Ishikawa (cell line): ENCODE measurements around the gene LHX5.

Experiments
- CEBPB ChIP-seq: IDR thresholded peaks from 2 replicates; pipeline ENCODE4 v1.6.1; 2012
- CREB1 ChIP-seq: IDR thresholded peaks from 2 replicates; pipeline ENCODE4 v1.6.1; 2012; ENCODE audit warnings: low read depth
- EGR1 ChIP-seq: IDR thresholded peaks from 2 replicates; pipeline ENCODE4 v1.6.1; 2012
- EP300 ChIP-seq: IDR thresholded peaks from 2 replicates; pipeline ENCODE4 v1.6.1; 2012; ENCODE audit warnings: borderline replicate concordance
- FOXM1 ChIP-seq: IDR thresholded peaks from 2 replicates; pipeline ENCODE4 v1.6.1; 2012; ENCODE audit warnings: low read depth, borderline replicate concordance
- NFIC ChIP-seq: IDR thresholded peaks from 2 replicates; pipeline ENCODE4 v1.6.1; 2012
- RAD21 ChIP-seq: IDR thresholded peaks from 2 replicates; pipeline ENCODE4 v1.6.1; 2012; ENCODE audit warnings: low read depth
- TAF1 ChIP-seq: IDR thresholded peaks from 2 replicates; pipeline ENCODE4 v1.6.1; 2012; ENCODE audit warnings: low read depth, mild to moderate bottlenecking
- TCF12 ChIP-seq: IDR thresholded peaks from 2 replicates; pipeline ENCODE4 v1.6.1; 2012; ENCODE audit warnings: low read depth
- TEAD4 ChIP-seq: IDR thresholded peaks from 2 replicates; pipeline ENCODE4 v1.6.1; 2012
- YY1 ChIP-seq: IDR thresholded peaks from 2 replicates; pipeline ENCODE4 v1.6.1; 2012; ENCODE audit warnings: low read depth
- ZBTB7A ChIP-seq: IDR thresholded peaks from 2 replicates; pipeline ENCODE4 v1.6.1; 2012; ENCODE audit warnings: low read depth
- TF ChIP-seq, protein P1 (sequence below): IDR thresholded peaks from 2 replicates; pipeline ENCODE4 v1.6.1; 2012; ENCODE audit warnings: low read depth, mild to moderate bottlenecking
- TF ChIP-seq, protein P2 (sequence below): IDR thresholded peaks from 2 replicates; pipeline ENCODE4 v1.6.1; 2012
- TF ChIP-seq, protein P3 (sequence below): IDR thresholded peaks from 2 replicates; pipeline ENCODE4 v1.6.1; 2012

Gene LHX5

DNA sequence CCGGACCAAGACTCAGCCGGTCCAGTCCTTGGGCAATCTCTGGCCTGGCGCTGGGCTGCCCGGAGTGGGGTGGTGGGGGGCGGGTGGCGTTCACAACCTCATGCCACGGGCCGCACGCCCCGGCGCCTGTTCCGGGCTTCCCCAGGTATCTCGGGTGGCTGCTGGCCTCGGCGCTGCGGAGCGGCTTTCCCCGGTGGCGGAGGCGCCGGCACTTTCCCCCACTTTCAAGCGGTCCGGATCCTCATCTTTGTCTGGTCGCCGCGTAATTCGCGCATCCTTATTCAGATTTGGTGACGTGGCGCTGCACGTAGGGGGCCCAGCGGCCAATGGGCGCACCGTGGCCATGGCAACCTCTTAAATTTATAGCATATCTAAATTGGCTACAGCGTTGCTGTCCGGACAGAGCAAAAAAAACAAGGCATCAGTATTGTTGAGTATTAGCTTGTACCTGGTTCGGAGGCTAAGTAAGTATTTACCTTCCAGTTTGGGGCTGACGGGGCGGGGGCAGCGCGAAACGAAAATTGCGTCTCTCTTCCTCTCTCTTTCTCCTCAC, at the start of gene LHX5:
Gene LHX5 (minus strand): TSS at position 253 of the 553 bp plus-strand sequence. CDS start 373 bp downstream, outside the sequence.
- TF ChIP-seq, protein P1, sequence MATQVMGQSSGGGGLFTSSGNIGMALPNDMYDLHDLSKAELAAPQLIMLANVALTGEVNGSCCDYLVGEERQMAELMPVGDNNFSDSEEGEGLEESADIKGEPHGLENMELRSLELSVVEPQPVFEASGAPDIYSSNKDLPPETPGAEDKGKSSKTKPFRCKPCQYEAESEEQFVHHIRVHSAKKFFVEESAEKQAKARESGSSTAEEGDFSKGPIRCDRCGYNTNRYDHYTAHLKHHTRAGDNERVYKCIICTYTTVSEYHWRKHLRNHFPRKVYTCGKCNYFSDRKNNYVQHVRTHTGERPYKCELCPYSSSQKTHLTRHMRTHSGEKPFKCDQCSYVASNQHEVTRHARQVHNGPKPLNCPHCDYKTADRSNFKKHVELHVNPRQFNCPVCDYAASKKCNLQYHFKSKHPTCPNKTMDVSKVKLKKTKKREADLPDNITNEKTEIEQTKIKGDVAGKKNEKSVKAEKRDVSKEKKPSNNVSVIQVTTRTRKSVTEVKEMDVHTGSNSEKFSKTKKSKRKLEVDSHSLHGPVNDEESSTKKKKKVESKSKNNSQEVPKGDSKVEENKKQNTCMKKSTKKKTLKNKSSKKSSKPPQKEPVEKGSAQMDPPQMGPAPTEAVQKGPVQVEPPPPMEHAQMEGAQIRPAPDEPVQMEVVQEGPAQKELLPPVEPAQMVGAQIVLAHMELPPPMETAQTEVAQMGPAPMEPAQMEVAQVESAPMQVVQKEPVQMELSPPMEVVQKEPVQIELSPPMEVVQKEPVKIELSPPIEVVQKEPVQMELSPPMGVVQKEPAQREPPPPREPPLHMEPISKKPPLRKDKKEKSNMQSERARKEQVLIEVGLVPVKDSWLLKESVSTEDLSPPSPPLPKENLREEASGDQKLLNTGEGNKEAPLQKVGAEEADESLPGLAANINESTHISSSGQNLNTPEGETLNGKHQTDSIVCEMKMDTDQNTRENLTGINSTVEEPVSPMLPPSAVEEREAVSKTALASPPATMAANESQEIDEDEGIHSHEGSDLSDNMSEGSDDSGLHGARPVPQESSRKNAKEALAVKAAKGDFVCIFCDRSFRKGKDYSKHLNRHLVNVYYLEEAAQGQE, result no peak
- TF ChIP-seq CEBPB (no peak), TEAD4 (no peak), YY1 (no peak), TCF12 (no peak), RAD21 (no peak)
- TF ChIP-seq, protein P2, sequence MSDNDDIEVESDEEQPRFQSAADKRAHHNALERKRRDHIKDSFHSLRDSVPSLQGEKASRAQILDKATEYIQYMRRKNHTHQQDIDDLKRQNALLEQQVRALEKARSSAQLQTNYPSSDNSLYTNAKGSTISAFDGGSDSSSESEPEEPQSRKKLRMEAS, result no peak

DNA sequence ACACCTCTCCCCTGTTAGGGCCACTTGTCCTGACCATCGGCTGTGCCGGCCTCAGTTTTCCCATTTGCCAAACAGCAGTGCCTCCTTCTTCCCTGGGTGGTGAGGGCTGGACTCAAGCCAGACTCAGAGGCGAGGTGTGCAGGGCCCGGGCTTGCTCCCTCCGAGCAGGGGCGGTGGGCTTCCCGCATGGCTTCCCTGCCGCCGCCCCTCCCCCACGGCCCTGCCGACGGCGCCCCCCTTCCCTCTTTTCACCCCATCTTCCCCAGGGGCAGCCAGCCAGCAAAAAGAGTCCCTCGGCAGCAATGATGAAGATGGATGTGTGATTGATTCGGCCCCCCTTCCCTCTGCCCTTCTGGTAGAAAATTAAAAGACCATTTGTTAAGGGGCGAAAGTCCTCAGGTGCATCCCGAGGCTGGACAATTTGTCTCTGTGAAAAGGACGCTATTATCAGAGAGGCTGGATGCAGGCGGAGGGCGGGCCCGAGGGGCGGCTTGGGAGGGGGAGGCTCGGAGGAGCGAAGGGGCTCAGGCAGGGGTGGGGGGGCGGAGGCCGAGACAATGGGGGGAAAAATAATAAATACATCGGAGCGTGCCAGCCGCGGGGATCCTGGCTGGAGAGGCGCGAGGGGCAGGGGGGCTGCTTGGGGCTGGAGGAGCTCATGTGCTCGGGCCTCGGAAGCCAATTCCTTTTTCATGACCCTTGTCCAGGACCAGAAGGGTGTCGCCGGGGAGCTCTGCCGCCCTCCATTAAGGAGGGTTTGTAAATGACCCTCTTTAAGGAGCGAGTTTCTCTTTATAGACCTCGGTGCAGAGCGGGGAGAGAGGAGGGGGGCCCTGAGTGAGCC, 48.0 kb upstream of the LHX5 start:
- TF ChIP-seq YY1 (no peak), TAF1 (no peak), ZBTB7A (no peak), CREB1 (no peak), FOXM1 (no peak), EGR1 (no peak), TEAD4 (no peak), RAD21 (no peak), CEBPB (no peak), TCF12 (no peak), EP300 (no peak), NFIC (no peak)
- TF ChIP-seq, protein P2, result no peak
- TF ChIP-seq, protein P3, sequence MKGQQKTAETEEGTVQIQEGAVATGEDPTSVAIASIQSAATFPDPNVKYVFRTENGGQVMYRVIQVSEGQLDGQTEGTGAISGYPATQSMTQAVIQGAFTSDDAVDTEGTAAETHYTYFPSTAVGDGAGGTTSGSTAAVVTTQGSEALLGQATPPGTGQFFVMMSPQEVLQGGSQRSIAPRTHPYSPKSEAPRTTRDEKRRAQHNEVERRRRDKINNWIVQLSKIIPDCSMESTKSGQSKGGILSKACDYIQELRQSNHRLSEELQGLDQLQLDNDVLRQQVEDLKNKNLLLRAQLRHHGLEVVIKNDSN, result no peak
- TF ChIP-seq, protein P1, result no peak

DNA sequence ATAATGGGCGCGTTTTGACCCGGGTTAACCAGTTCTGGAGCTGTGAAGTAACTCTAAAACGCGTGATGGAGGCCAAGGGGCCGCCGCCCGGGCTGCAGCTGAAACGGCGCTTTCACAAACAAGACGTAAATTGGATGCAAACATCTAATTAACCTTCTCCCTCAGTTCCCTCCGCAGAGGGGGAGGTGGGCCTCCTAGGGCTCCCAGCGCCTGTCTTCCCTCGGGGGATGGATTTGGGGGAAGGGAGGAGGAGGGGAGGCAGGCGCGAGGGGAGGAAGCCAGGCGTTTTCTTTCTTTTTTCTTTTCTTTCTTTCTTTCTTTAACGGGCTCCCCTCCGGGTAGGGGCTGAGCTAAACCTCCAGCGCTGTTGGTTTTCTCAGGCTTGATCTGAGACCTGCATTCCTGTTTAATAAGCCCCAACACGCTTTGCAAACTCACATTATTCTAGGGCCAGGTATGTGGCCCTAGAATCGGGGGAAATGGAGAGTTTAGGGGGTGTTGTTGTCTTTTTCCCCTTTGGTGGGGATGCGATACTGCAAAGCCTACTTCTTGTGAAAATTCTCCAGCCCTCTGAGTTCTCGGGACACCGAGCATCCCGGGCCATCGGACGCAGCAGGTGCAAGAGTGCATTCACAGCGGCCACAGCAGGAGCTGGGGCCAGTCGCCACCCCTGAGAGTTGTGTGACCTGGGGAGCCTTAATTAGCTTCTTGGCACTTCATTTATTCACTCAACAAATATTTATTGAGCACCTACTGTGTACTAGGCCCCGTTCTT, 43.6 kb upstream of the LHX5 start:
- no peak for TF ChIP-seq RAD21
- no peak for TF ChIP-seq TAF1
- no peak for TF ChIP-seq CREB1
- TF ChIP-seq YY1, result no peak
- TF ChIP-seq TCF12, result no peak
- no peak for TF ChIP-seq FOXM1
- TF ChIP-seq, protein P3, result no peak
- TF ChIP-seq, protein P2, result no peak
- no peak for TF ChIP-seq EGR1
- TF ChIP-seq TEAD4, result no peak
- no peak for TF ChIP-seq ZBTB7A
- TF ChIP-seq EP300, result no peak

DNA sequence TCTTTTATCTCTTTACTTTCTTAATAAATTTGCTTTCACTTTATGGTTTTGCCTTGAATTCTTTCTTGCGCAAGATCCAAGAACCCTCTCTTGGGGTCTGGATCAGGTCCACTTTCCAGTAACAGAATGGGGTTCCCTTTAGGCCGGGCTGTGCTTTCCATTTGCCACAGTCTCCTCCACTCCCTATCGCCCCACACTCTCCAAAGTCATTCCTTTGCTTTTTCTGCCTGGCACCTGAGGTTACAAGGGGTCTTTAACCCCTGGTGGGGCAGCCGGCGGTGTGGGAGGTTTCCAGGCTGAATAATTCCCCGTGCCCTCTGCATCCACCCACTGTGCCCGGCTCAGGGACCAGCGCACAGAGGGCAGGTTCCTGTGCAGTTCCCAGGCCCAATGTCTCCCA, 42.9 kb upstream of the LHX5 start:
- TF ChIP-seq CREB1 (no peak), ZBTB7A (no peak), TAF1 (no peak), TEAD4 (no peak), CEBPB (no peak), FOXM1 (no peak), EP300 (no peak), EGR1 (no peak)
- TF ChIP-seq, protein P1, result no peak
